IMR-90 (cell line): ENCODE results near the gene ZXDC. TPM values are rescaled to one million over a fixed set of nuclear protein-coding genes. Genes with fewer than 3 reads are reported as not detected.

Experiments used
- ATAC-seq: fragments of 200-7000 bp; cut with Tn5 transposase; 2 replicates; pipeline ENCODE4 v1.9.1; 2020; ENCODE audit warnings: low read depth, mild to moderate bottlenecking, moderate library complexity
- BruUV-seq: library from RNA; stranded (reverse); fragments of 400-500 nt; replicated peaks from 2 replicates; lab custom pipeline; 2021; lab: Mats Ljungman, UMichigan
- CTCF ChIA-PET: fragments of 300-600 bp; formaldehyde crosslinking; extraction: SDS; loops from one replicate; lab custom pipeline; 2021; ENCODE audit warnings: antibody characterized with exemption; lab: Yijun Ruan, JAX
- POLR2A ChIA-PET: fragments of 300-600 bp; sonication (Branson Sonifier 250); formaldehyde crosslinking; loops from one replicate; lab custom pipeline; 2022; ENCODE audit warnings: antibody characterized with exemption; ENCODE audit not compliant: unreplicated experiment; lab: Charles Lee
- DNase-seq: peaks from one replicate; pipeline ENCODE4 v3.0.0; 2013
- H2AFZ ChIP-seq: replicated peaks from 2 replicates; pipeline ENCODE3; 2013; ENCODE audit warnings: low read length, mild to moderate bottlenecking; ENCODE audit not compliant: poor library complexity
- H2AK5ac ChIP-seq: 2 replicates; pipeline ENCODE4 v1.6.1; 2013; ENCODE audit warnings: low read depth, low read length, inconsistent platforms
- H2AK9ac ChIP-seq: replicated peaks from 2 replicates; pipeline ENCODE3; 2013; ENCODE audit warnings: mild to moderate bottlenecking, low read depth, low read length, moderate library complexity; ENCODE audit not compliant: poor library complexity
- H2BK120ac ChIP-seq: 2 replicates; pipeline ENCODE4 v1.6.1; 2013; ENCODE audit warnings: low read depth, low read length, inconsistent platforms
- H2BK15ac ChIP-seq: 3 replicates; pipeline ENCODE4 v1.6.1; 2013; ENCODE audit warnings: low read depth, low read length, inconsistent platforms
- H2BK20ac ChIP-seq: 2 replicates; pipeline ENCODE4 v1.6.1; 2013; ENCODE audit warnings: low read depth, mild to moderate bottlenecking, inconsistent platforms, low read length, moderate library complexity
- H2BK5ac ChIP-seq: 2 replicates; pipeline ENCODE4 v1.6.1; 2013; ENCODE audit warnings: mild to moderate bottlenecking, low read depth, low read length, inconsistent platforms; ENCODE audit not compliant: poor library complexity, severe bottlenecking
- H3K14ac ChIP-seq: replicated peaks from 2 replicates; pipeline ENCODE4 v1.6.1; 2013; ENCODE audit warnings: low read depth, low read length, inconsistent platforms
- H3K18ac ChIP-seq: 2 replicates; pipeline ENCODE4 v1.6.1; 2013; ENCODE audit warnings: low read depth, low read length, control low read depth
- H3K23ac ChIP-seq: 2 replicates; pipeline ENCODE4 v1.6.1; 2013; ENCODE audit warnings: low read depth, low read length, inconsistent platforms
- H3K27ac ChIP-seq: 2 replicates; pipeline ENCODE4 v1.5.1; 2013; ENCODE audit warnings: mild to moderate bottlenecking, control low read depth, low read length; ENCODE audit not compliant: insufficient read depth
- H3K27me3 ChIP-seq: 2 replicates; pipeline ENCODE4 v1.6.1; 2013; ENCODE audit warnings: low read length; ENCODE audit not compliant: control insufficient read depth, insufficient read depth
- H3K36me3 ChIP-seq: 2 replicates; pipeline ENCODE4 v1.6.1; 2013; ENCODE audit warnings: low read length, mixed read lengths; ENCODE audit not compliant: control insufficient read depth, insufficient read depth
- H3K4ac ChIP-seq: 2 replicates; pipeline ENCODE4 v1.6.1; 2013; ENCODE audit warnings: low read depth, low read length, inconsistent platforms
- H3K4me1 ChIP-seq: 2 replicates; pipeline ENCODE4 v1.6.1; 2013; ENCODE audit warnings: low read length, mixed read lengths; ENCODE audit not compliant: control insufficient read depth, insufficient read depth
- H3K4me2 ChIP-seq: 2 replicates; pipeline ENCODE4 v1.6.1; 2013; ENCODE audit warnings: low read depth, mild to moderate bottlenecking, control low read depth, low read length, moderate library complexity
- H3K4me3 ChIP-seq: 2 replicates; pipeline ENCODE4 v1.5.1; 2013; ENCODE audit warnings: low read depth, mild to moderate bottlenecking, control low read depth, low read length, moderate library complexity; ENCODE audit not compliant: insufficient read depth
- H3K56ac ChIP-seq: 2 replicates; pipeline ENCODE4 v1.6.1; 2013; ENCODE audit warnings: low read length, inconsistent platforms; ENCODE audit not compliant: insufficient read depth; ENCODE audit errors: extremely low read depth
- H3K79me1 ChIP-seq, 2 experiments: 2 replicates each; pipeline ENCODE4 v1.6.1; 2013; ENCODE audit warnings: low read length in 2 of 2, inconsistent platforms in 1 of 2, low read depth in 1 of 2
- H3K9ac ChIP-seq: 2 replicates; pipeline ENCODE4 v1.6.1; 2013; ENCODE audit warnings: low read depth, low read length, control low read depth
- H3K9me1 ChIP-seq: 2 replicates; pipeline ENCODE4 v1.6.1; 2013; ENCODE audit warnings: low read length, inconsistent platforms; ENCODE audit not compliant: insufficient read depth
- H3K9me3 ChIP-seq: 2 replicates; pipeline ENCODE4 v1.6.1; 2013; ENCODE audit warnings: low read length; ENCODE audit not compliant: control insufficient read depth, insufficient read depth
- H4K20me1 ChIP-seq: 2 replicates; pipeline ENCODE4 v1.6.1; 2013; ENCODE audit warnings: low read length, inconsistent platforms; ENCODE audit not compliant: insufficient read depth
- H4K5ac ChIP-seq: 2 replicates; pipeline ENCODE4 v1.6.1; 2013; ENCODE audit warnings: mild to moderate bottlenecking, low read depth, low read length, control low read depth
- H4K8ac ChIP-seq, 2 experiments: 2 replicates each; pipeline ENCODE4 v1.6.1; 2013; ENCODE audit warnings: low read depth in 2 of 2, low read length in 2 of 2, control low read depth in 1 of 2, inconsistent platforms in 1 of 2
- H4K91ac ChIP-seq: 2 replicates; pipeline ENCODE4 v1.6.1; 2013; ENCODE audit warnings: low read depth, low read length, inconsistent platforms; ENCODE audit not compliant: insufficient read depth
- CEBPB ChIP-seq: IDR thresholded peaks from 2 replicates; pipeline ENCODE4 v1.6.1; 2012; ENCODE audit warnings: low read depth, low read length, improper control_type of control experiment
- MAZ ChIP-seq: IDR thresholded peaks from 2 replicates; pipeline ENCODE4 v1.6.1; 2012; ENCODE audit warnings: low read depth, mild to moderate bottlenecking, low read length, improper control_type of control experiment, moderate library complexity, borderline replicate concordance
- NFE2L2 ChIP-seq: fragments of 150-350 bp; IDR thresholded peaks from 2 replicates; pipeline ENCODE4 v1.6.1; 2016; ENCODE audit warnings: low read depth, mild to moderate bottlenecking, low read length
- SMC3 ChIP-seq: fragments of 150-350 bp; IDR thresholded peaks from 2 replicates; pipeline ENCODE4 v1.6.1; 2016; ENCODE audit warnings: low read depth, mild to moderate bottlenecking, antibody characterized with exemption, low read length, moderate library complexity
- WGBS, 2 experiments: methylation state at CpG; one replicate each; pipeline versions ENCODE4 v1.1.5 to v1.1.7; 2013; ENCODE audit warnings: missing lambda C conversion rate in 2 of 2; ENCODE audit not compliant: insufficient read length in 1 of 2; ENCODE audit errors: extremely low coverage in 2 of 2; 5-methylcytosine and 5-hydroxymethylcytosine counted together
- dilution Hi-C: fragments of 300-500 bp; cut with HindIII; formaldehyde crosslinking; loops from one replicate; pipeline ENCODE4 v1.14.3; 2018; ENCODE audit warnings: low sequenced_read_pairs; ENCODE audit not compliant: unreplicated experiment
- in situ Hi-C: fragments of 300-500 bp; cut with MboI; formaldehyde crosslinking; loops from 3 replicates; pipeline ENCODE4 v1.14.3; 2019; ENCODE audit warnings: low sequenced_read_pairs, inconsistent platforms, mixed read lengths
- intact Hi-C: fragments of 100-400 bp; cut with micrococcal nuclease; formaldehyde crosslinking; loops from 2 replicates; pipeline ENCODE4 v1.10.0; 2022
- polyA plus RNA-seq, 3 experiments: library from polyadenylated mRNA; depleted of rRNA; stranded (reverse); fragments of >200 nt; gene quantifications; 2 replicates each; pipeline ENCODE4 v1.2.3, GENCODE V29; 2012; ENCODE audit warnings: low replicate concordance in 1 of 3
- total RNA-seq: library from RNA; depleted of rRNA; stranded (reverse); fragments of >200 nt; gene quantifications from 2 replicates; pipeline ENCODE4 v1.2.3, GENCODE V29; 2012
- TF ChIP-seq, protein P1 (sequence below): conservative IDR thresholded peaks from 2 replicates; pipeline ENCODE4 v1.5.1; 2012; ENCODE audit warnings: mild to moderate bottlenecking, low read depth, low read length, improper control_type of control experiment
- TF ChIP-seq, protein P2 (sequence below): fragments of 150-350 bp; IDR thresholded peaks from 2 replicates; pipeline ENCODE4 v1.6.1; 2017; ENCODE audit warnings: mild to moderate bottlenecking, antibody characterized with exemption, low read length, low read depth

ZXDC gene
- total and polyA plus RNA-seq, 2 of the 4 experiments (the other 2 are of a cell fraction): 11.5 to 14.3 TPM

DNA sequence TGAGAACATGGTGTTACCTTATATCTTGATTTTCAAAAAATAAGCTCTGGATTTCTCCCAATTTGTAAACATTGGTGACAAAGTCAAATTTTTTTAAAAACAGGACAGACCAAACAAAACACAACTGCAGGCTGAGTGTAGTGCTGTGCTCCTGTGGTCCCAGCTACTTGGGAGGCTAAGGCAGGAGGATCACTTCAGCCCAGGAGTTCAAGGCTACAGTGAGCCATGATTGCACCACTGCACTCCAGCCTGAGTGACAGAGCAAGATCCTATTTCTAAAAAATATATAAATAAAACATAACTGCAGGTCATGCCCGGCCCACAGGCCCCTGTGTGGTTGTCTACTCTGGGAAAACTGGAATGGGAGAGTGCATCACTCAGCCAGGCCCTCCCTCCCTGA is 4.0 kb upstream of the ZXDC start:
- no CpG with 5 or more reads among the region's 1 CpG for WGBS, 2 experiments
- Histone ChIP-seq H3K27me3 (peaks cover 2% of the 10 kb centered on the region; the same call in 1 of the 2 replicates), H3K79me1 (peaks cover under 1 to 8% of the 10 kb centered on the region in 2 experiments; a peak in 3 of 4 replicates), H2AK9ac (no peak overlapping the region), H3K18ac (no peak overlapping the region), H3K4me3 (no peak overlapping the region), H4K8ac (no peak overlapping the region), H2AK5ac (no peak overlapping the region), H3K14ac (no peak overlapping the region), H3K23ac (no peak overlapping the region), H3K56ac (no peak overlapping the region), H2AFZ (no peak overlapping the region), H4K5ac (no peak overlapping the region), H3K9me3 (no peaks in the 10 kb centered on the region), H3K4me1 (peaks cover 2% of the 10 kb centered on the region; the same call in 1 of the 2 replicates), H4K20me1 (peaks cover 4% of the 10 kb centered on the region), H2BK15ac (no peak overlapping the region), H2BK20ac (no peak overlapping the region), H3K9me1 (0 out of 2 replicates have a peak, but pooled peaks cover 6% of the 10 kb centered on the region), H3K4ac (no peak overlapping the region), H3K4me2 (no peak overlapping the region), H3K36me3 (no peaks in the 10 kb centered on the region), H2BK120ac (no peak overlapping the region), H4K91ac (no peak overlapping the region), H3K9ac (no peak overlapping the region), H3K27ac (no peak overlapping the region), H2BK5ac (no peak overlapping the region)
- ChIA-PET CTCF (interaction anchor here (0.7 kb wide), 1 partner anchor 191 kb away, joined by 3 read pairs; no protein-coding TSS in a partner anchor), POLR2A (no interaction called here)
- no TSS peak for BruUV-seq
- ATAC-seq (no peak), DNase-seq (no peak)
- dilution Hi-C loops: no loop called here
- TF ChIP-seq, protein P1, sequence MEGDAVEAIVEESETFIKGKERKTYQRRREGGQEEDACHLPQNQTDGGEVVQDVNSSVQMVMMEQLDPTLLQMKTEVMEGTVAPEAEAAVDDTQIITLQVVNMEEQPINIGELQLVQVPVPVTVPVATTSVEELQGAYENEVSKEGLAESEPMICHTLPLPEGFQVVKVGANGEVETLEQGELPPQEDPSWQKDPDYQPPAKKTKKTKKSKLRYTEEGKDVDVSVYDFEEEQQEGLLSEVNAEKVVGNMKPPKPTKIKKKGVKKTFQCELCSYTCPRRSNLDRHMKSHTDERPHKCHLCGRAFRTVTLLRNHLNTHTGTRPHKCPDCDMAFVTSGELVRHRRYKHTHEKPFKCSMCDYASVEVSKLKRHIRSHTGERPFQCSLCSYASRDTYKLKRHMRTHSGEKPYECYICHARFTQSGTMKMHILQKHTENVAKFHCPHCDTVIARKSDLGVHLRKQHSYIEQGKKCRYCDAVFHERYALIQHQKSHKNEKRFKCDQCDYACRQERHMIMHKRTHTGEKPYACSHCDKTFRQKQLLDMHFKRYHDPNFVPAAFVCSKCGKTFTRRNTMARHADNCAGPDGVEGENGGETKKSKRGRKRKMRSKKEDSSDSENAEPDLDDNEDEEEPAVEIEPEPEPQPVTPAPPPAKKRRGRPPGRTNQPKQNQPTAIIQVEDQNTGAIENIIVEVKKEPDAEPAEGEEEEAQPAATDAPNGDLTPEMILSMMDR: no peak
- TF ChIP-seq, protein P2, sequence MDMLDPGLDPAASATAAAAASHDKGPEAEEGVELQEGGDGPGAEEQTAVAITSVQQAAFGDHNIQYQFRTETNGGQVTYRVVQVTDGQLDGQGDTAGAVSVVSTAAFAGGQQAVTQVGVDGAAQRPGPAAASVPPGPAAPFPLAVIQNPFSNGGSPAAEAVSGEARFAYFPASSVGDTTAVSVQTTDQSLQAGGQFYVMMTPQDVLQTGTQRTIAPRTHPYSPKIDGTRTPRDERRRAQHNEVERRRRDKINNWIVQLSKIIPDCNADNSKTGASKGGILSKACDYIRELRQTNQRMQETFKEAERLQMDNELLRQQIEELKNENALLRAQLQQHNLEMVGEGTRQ: no peak
- no peak for TF ChIP-seq NFE2L2
- no peak for TF ChIP-seq SMC3
- no peak for TF ChIP-seq MAZ
- TF ChIP-seq CEBPB: no peak
- intact Hi-C loops: loop anchor here (5.0 to 10.0 kb wide), 2 partner anchors 222 to 345 kb away; no protein-coding TSS in a partner anchor
- in situ Hi-C loops: no loop called here
